ENCODE measurements around the gene SKAP1.

GRCh38 chr17:48393283-48393682, 36.7 kb downstream of the SKAP1 start:
- TF ChIP-seq POLR2A (IDR thresholded peaks at IDR 0.05) (no peak), CTCF (IDR thresholded peaks at IDR 0.05) (no peak), EP300 (IDR thresholded peaks at IDR 0.05) (no peak)

All from stomach (tissue), 4 donors.